T follicular helper cell (primary cell): ENCODE results near the gene DDX1.
"Not testable (repeated sequence)": the region's sequence is repeated elsewhere in the genome, so short reads cannot be mapped to it uniquely, and the experiment has no call there.

ENCODE experiments used
- DNase-seq: peaks from one replicate; pipeline ENCODE4 v3.0.0-alpha.2; 2020; ENCODE audit warnings: low read depth

DDX1 gene

GRCh38 chr2:15616850-15617777, 25.4 kb downstream of the DDX1 start:
- DNase-seq, result no peak

- no peak for DNase-seq
These were observed 26.2 kb downstream of the DDX1 start for GRCh38 chr2:15617778-15618448.

DNA sequence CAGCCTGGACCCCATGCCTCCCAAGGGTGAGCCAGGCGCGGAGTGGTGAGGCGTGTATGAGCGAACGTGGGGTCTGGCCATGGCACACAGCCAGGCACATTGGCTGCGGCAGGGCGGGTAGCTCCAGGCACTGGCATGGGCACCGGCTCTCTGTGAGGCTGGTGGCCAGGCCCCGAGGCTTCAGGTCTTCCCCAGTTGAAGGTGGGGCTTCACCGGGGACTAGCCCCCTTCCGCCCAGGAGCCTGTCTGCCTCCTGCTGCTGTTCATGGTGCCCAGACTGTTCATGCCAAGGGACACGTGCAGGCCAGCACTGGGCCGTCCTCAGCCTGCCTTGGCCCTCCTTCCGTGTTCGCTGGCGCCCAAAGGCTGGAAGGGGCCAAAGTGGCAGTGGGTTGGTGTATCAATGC, 26.8 kb downstream of the DDX1 start:
- no peak for DNase-seq

- no peak for DNase-seq
These were observed 27.4 kb downstream of the DDX1 start for GRCh38 chr2:15619076-15619475.

DNA sequence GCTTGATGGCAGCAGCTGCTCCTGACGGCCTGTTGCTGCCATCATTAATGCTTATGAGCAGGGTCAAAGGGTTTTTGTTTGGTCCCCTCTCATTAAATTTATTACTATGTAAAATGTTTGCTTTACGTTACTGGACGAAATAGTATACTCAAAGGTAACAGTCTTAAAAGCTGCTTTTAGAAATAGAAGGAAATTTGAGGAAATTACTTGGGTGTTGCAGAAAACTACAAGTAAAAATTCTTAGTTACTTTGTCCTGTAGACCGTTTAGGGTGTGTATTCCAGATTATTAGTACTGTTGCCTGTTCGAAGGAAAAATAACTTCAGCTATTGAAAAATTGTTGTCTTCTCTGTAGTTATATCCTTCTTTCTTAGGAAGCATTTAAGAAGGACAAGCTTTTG, 27.8 kb downstream of the DDX1 start:
- no peak for DNase-seq

DNA sequence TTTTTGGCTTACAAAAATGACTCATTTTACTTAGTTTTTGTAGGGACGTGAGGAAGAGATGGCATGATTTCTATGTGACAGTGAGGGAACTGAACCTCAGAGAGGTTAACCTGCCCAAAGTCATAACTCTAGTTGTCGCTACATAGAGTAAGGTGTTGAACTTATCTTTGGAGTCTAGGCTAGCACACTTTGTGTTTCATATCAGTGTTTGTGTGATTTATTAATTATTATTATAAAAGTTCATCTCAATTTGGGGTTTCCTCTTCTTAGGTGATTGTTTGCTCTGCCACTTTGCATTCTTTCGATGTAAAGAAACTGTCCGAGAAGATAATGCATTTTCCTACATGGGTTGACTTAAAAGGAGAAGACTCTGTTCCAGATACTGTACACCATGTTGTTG, 28.3 kb downstream of the DDX1 start:
- DNase-seq, result no peak

GRCh38 chr2:15620340-15620739, 28.7 kb downstream of the DDX1 start:
- DNase-seq, result no peak

GRCh38 chr2:15620857-15621471, 29.3 kb downstream of the DDX1 start:
- DNase-seq, result no peak

DNA sequence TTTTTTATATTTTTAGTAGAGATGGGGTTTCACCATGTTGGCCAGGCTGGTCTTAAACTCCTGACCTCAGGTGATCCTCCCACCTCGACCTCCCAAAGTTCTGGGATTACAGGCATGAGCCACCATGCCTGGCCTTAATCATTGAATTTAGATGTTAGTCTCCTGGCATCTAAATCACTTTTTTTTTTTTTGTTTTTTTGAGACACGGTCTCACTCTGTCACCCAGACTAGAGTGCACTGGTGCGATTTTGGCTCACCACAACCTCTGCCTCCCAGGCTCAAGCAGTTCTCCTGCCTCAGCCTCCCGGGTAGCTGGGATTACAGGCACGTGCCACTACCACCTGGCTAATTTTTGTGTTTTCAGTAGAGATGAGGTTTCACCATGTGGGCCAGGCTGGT, 29.8 kb downstream of the DDX1 start:
- not testable (repeated sequence) for DNase-seq

DNA sequence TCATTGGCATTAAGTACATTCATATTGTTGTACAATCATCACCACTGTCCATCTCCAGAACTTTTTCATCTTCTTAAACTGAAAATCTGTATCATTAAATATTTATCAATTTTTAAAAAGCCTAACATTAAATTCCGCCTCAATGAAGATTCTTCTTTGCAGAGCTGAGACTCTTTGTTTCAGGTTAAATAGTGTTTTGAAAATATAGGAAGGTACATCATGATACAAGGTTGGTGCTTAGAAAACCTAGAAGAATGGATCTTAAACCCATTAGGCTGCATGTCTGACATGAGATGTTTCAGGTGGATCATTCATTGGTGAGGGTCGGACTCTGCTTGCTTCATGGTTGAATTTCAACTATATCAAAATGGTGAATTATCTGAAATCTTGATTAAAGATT, 30.5 kb downstream of the DDX1 start:
- no peak for DNase-seq

DNA sequence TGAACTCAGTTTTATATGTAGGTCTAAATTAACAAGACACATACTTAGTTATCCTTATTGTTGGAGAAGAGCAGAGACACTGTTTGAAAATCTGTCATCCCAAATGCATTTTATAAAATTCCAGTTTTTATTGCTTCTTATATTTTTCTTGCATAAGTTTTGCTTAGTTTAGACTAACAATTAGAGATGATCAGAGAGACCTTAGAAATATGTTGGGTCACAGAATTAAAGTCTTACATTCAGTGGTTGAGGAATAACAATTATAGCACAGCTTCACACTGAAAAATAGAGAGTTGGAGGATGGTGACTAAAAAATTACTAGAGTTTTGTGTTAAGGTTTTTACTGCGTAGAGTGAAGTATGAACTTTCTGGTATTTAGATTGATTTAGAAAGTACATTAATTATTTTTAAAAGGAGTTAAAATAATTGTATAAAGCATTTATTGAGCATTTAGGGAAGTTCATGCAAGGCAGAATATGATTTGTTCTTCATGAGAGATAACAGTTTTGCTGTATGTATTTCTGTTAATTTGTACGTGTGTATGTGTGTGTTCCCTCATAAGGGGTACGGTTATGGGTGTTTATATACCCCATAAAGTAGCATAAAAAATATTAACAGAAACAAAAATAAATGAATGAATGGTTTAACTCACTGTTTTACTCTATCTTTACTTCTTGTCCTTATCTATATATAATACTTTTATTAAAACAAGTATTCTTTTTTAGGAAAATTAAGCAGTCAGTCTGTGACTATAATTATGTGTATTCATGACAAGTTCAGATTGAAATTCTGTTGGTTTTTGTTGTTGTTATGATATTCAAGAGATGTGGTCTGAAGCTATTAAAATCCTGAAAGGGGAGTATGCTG, 31.2 kb downstream of the DDX1 start:
- DNase-seq, result no peak

GRCh38 chr2:15623481-15623796, 31.8 kb downstream of the DDX1 start:
- DNase-seq, result no peak

DNA sequence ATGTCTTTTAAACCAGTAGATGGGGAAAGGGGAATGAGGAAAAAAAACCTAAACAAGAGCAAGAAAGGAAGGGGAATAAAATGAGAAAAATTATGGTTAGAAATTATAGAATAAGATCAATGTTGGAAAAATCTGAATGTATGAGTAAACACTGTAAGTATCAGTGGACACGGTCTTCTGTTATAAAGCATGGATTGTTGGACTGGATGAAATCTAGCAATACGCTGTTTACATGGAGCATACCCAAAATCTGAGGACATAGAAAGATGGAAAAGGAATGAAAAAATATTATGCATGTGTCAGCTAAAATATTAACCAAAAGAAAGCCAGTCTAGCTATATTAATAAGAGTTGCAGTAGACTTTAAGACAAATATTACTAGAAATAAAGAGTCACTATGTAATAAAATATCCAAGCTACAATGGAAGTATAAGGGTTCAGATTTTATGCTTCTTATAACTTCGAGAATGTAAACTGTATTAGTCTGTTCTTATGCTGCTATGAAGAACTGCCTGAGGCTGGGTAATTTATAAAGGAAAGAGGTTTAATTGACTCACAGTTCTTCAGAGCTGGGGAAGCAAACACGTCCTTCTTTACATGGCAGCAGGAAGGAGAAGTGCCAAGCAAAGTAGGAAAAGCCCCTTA, 32.4 kb downstream of the DDX1 start:
- DNase-seq, result no peak

DNA sequence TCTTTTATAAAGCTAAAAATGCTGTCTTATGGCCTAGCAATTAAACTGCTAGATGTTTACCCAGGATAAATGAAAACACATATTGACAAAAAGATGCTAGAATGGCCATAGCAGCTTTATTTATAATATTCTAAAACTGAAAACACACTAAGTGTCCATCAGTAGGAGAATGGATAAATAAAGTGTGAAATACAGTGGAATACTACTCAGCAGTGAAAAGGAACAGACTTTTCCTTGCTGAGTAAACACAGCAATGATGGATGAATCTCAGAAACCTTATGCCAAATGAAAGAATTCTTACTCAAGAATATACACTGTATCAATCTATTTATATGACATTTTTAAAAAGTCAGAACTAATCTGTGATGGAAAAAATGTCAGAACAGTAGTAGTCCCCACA, 33.2 kb downstream of the DDX1 start:
- no peak for DNase-seq

- no peak for DNase-seq
These were observed 33.8 kb downstream of the DDX1 start for GRCh38 chr2:15625344-15626036.

DNA sequence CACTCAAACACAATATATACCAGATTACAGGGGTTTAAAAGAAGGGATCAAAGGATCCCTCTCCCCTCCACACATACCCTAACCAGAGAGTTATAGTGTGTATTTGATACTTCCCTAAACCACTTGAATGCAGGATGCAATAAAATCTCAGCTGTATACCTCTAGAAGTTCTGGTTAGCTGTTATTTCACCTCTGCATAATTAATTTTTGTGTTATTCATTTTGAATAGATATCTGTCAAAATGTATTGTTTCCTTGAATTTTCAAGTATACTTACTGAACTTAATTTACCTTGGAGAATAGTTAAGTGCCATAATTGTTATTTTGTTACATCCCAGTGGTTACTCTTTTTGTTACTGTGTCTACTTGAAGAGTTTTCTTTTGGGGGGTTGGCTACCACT, 34.5 kb downstream of the DDX1 start:
- DNase-seq, result no peak

DNA sequence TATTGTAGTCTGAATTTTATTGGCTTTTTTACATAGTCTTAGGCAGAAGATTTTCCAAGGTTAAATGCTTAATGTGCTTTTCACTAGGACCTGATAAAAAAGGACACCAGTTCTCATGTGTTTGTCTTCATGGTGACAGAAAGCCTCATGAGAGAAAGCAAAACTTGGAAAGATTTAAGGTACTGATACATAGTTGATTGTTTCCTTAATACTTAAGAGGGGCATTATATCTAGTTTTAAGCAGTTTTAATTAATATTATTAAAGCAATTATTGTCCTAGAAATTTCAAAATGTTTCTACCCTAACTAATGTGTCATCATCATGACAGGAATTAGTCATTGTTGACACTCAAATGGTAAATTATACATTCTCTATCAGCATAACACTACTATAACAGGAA, 35.3 kb downstream of the DDX1 start:
- DNase-seq, result no peak

DNA sequence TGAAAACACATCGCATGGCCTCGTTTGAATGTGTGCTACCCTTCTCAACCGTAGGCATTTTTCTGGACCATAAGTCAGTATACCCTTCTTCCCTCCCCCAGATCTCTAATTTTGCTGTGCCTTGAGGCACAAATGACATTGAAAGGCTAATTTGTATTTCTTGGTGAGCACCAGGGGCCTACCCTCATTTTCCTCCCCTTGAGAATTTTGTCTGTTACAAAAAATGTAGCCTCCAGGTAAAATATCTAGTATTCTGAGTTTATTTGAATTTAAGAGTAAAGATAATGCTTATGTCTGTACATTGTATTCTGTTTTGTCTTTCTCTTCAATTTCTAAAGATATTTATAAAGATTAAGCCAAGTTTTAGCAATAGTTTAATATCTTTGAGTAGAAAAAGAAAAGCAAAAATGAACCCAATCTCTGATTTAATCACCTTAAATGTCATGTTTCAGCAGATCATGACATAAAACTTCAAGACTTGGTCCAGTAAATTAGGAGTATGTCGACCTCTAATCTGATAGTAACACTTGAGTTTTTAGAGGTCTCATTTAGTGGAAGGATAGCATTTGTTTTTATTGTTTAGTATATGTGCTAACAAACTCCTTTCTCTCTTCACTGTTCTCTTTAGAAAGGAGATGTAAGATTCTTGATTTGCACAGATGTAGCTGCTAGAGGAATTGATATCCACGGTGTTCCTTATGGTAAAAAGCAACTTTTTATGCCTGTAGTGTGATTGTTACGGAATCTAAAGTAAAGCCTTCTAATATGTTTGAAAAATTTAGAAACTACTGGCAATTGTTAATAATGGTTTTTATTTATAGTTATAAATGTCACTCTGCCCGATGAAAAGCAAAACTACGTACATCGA, 36.4 kb downstream of the DDX1 start:
- no peak for DNase-seq

GRCh38 chr2:15628899-15629855, 37.5 kb downstream of the DDX1 start:
- DNase-seq, result no peak
